Endothelial cell of umbilical vein (primary cell): ENCODE measurements around the gene CTNNA2. TPM values are rescaled to one million over a fixed set of nuclear protein-coding genes. Genes with fewer than 3 reads are reported as not detected.

Source experiments
- BruUV-seq: library from RNA; stranded (reverse); fragments of 400-500 nt; replicated peaks from 2 replicates; lab custom pipeline; 2021; lab: Mats Ljungman, UMichigan
- CTCF ChIA-PET: fragments of 300-600, 350-600 bp; sonication (Branson Sonifier 250); formaldehyde crosslinking; loops from one replicate; lab custom pipeline; 2021; ENCODE audit warnings: antibody characterized with exemption, inconsistent platforms; lab: Charles Lee
- POLR2A ChIA-PET: fragments of 300-600, 350-600 bp; sonication (Branson Sonifier 250); formaldehyde crosslinking; loops from one replicate; lab custom pipeline; 2021; ENCODE audit warnings: antibody characterized with exemption, inconsistent platforms; lab: Charles Lee
- DNase-seq: peaks from one replicate; pipeline ENCODE4 v3.0.0-alpha.2; 2011; ENCODE audit warnings: low read depth, low spot score
- FAIRE-seq: peaks from 2 replicates; lab custom pipeline; 2011; peaks lifted over from hg19 to GRCh38; lab: Jason Lieb, UNC
- H2AFZ ChIP-seq: 2 replicates; pipeline ENCODE4 v1.6.0; 2012; ENCODE audit warnings: low read depth, low read length, control low read depth, inconsistent platforms
- H3K27ac ChIP-seq: 2 replicates; pipeline ENCODE4 v1.5.1; 2011; ENCODE audit warnings: low read depth, mild to moderate bottlenecking, control low read depth, low read length, moderate library complexity; ENCODE audit not compliant: insufficient read depth
- H3K27me3 ChIP-seq, 2 experiments: 2 replicates each; pipeline versions ENCODE4 v1.6.0 to v1.6.1; 2011; ENCODE audit warnings: low read length in 2 of 2, mixed read lengths in 1 of 2; ENCODE audit not compliant: control insufficient read depth in 2 of 2, insufficient read depth in 2 of 2
- H3K36me3 ChIP-seq, 2 experiments: 2 replicates in 1 of 2; 3 replicates in 1 of 2; pipeline ENCODE4 v1.5.1; 2011; ENCODE audit warnings: low read length in 2 of 2, mild to moderate bottlenecking in 1 of 2, moderate library complexity in 1 of 2; ENCODE audit not compliant: control insufficient read depth in 2 of 2, insufficient read depth in 2 of 2; ENCODE audit errors: extremely low read depth in 1 of 2
- H3K4me1 ChIP-seq: 3 replicates; pipeline ENCODE4 v1.5.1; 2011; ENCODE audit warnings: mild to moderate bottlenecking, low read length; ENCODE audit not compliant: control insufficient read depth, insufficient read depth; ENCODE audit errors: extremely low read depth
- H3K4me2 ChIP-seq: 2 replicates; pipeline ENCODE4 v1.6.1; 2011; ENCODE audit warnings: low read length, control low read depth, mixed read lengths; ENCODE audit not compliant: insufficient read depth
- H3K4me3 ChIP-seq, 3 experiments: fragments of 200-600 bp in 1 of 3; sonication (generic), shearing (Covaris generic) in 1 of 3; replicated peaks in 1 of 3; 2 replicates each; pipeline ENCODE4 v1.5.1; 2011 to 2016; ENCODE audit warnings: control low read depth in 3 of 3, low read length in 3 of 3, mild to moderate bottlenecking in 2 of 3, inconsistent platforms in 1 of 3, low read depth in 1 of 3, moderate library complexity in 1 of 3; ENCODE audit not compliant: insufficient read depth in 1 of 3
- H3K79me2 ChIP-seq: 2 replicates; pipeline ENCODE4 v1.6.0; 2012; ENCODE audit warnings: low read length, inconsistent platforms; ENCODE audit not compliant: control insufficient read depth, insufficient read depth
- H3K9ac ChIP-seq: replicated peaks from 2 replicates; pipeline ENCODE3; 2011; ENCODE audit warnings: low read length, control low read depth; ENCODE audit not compliant: insufficient read depth; ENCODE audit errors: extremely low read depth
- H3K9me1 ChIP-seq: replicated peaks from 3 replicates; pipeline ENCODE4 v1.6.0; 2011; ENCODE audit warnings: mild to moderate bottlenecking, low read length; ENCODE audit not compliant: control insufficient read depth, insufficient read depth; ENCODE audit errors: extremely low read depth
- H3K9me3 ChIP-seq: replicated peaks from 2 replicates; pipeline ENCODE4 v1.5.1; 2012; ENCODE audit warnings: low read length, inconsistent platforms; ENCODE audit not compliant: control insufficient read depth, insufficient read depth
- H4K20me1 ChIP-seq: replicated peaks from 2 replicates; pipeline ENCODE3; 2011; ENCODE audit warnings: mild to moderate bottlenecking, low read length; ENCODE audit not compliant: control insufficient read depth, insufficient read depth; ENCODE audit errors: extremely low read depth
- EZH2 ChIP-seq: IDR thresholded peaks from 2 replicates; pipeline ENCODE4 v1.6.1; 2012; ENCODE audit warnings: borderline replicate concordance, low read depth, mild to moderate bottlenecking, moderate library complexity, low read length, inconsistent platforms; ENCODE audit not compliant: severe bottlenecking
- FOS ChIP-seq: IDR thresholded peaks from 2 replicates; pipeline ENCODE4 v1.6.1; 2011; ENCODE audit warnings: mild to moderate bottlenecking, low read length, moderate library complexity, borderline replicate concordance; ENCODE audit not compliant: insufficient read depth
- GATA2 ChIP-seq: IDR thresholded peaks from 2 replicates; pipeline ENCODE4 v1.7.0; 2011; ENCODE audit warnings: low read depth, mild to moderate bottlenecking, moderate library complexity, mixed read lengths, low read length; ENCODE audit not compliant: insufficient read length, insufficient read depth
- JUN ChIP-seq: IDR thresholded peaks from 2 replicates; pipeline ENCODE4 v1.6.1; 2011; ENCODE audit warnings: borderline replicate concordance, low read depth; ENCODE audit not compliant: insufficient read length, insufficient read depth
- MYC ChIP-seq: IDR thresholded peaks from one replicate; pipeline ENCODE4 v1.6.1; 2011; ENCODE audit warnings: mild to moderate bottlenecking, low read depth, low read length
- POLR2A ChIP-seq: IDR thresholded peaks from 2 replicates; pipeline ENCODE4 v1.6.1; 2012; ENCODE audit warnings: low read depth, mild to moderate bottlenecking, control low read depth, low read length
- POLR2AphosphoS5 ChIP-seq: IDR thresholded peaks from 2 replicates; pipeline ENCODE4 v1.6.1; 2012; ENCODE audit warnings: low read depth, mild to moderate bottlenecking, control low read depth, low read length, moderate library complexity; ENCODE audit not compliant: insufficient read depth
- dilution Hi-C: fragments of 300-500 bp; cut with MboI; formaldehyde crosslinking; loops from one replicate; pipeline ENCODE4 v1.15.0; 2019; ENCODE audit warnings: low sequenced_read_pairs; ENCODE audit not compliant: extremely low pct_ligation_motif_present
- intact Hi-C: fragments of 100-400 bp; cut with micrococcal nuclease; formaldehyde crosslinking; loops from one replicate; pipeline ENCODE4 v1.10.0; 2022
- polyA plus RNA-seq, 4 experiments: library from polyadenylated mRNA; depleted of rRNA in 3 of 4; stranded (reverse) in 3 of 4; unstranded in 1 of 4; fragments of >200 nt; gene quantifications; 2 replicates each; pipeline versions ENCODE4 v1.2.1 to v1.2.3, GENCODE V29; 2011 to 2012; ENCODE audit warnings: missing spikeins in 1 of 4
- total RNA-seq: library from RNA; stranded (reverse); gene quantifications from 2 replicates; pipeline ENCODE4 v1.2.3, GENCODE V29; 2021
- TF ChIP-seq, protein P1 (sequence below), 2 donors: IDR thresholded peaks; 1 replicate in 1 of 2; 2 replicates in 1 of 2; pipeline ENCODE4 v1.5.1; 2011; ENCODE audit warnings: low read length in 2 of 2, mild to moderate bottlenecking in 2 of 2, moderate library complexity in 2 of 2, control low read depth in 1 of 2, inconsistent platforms in 1 of 2, low read depth in 1 of 2; ENCODE audit not compliant: insufficient read depth in 1 of 2; ENCODE audit errors: extremely low read depth in 1 of 2
- TF ChIP-seq, protein P2 (sequence below): IDR thresholded peaks from 2 replicates; pipeline ENCODE4 v1.6.1; 2011; ENCODE audit not compliant: insufficient read depth, insufficient read length

CTNNA2 gene
- total and polyA plus RNA-seq, 2 donors (not counting 3 experiments of a cell fraction or from before 2014, with no cell fraction given) = not detected

DNA sequence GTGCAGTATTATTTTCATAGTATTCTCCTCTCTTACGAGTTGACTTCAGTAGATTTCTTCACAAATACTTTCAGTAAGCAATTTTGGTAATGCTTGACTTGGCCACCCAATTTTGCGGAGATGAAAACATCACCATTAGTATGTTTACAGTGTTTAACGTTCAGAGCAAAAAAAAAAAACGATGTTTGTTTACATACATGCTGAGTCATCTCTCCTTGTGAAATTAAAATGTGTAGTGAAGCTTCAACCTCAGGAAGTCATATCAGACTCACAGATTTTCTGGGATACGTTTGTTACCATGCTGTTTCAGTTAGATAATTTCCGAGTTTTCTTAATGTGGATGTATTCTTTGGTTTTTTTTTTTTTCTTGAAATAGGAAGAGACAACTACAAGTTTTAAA lies 100.1 kb downstream of the CTNNA2 start:
- H3K27me3 ChIP-seq = no peaks in the 10 kb centered on the region
- H3K4me1 ChIP-seq = no peaks in the 10 kb centered on the region
- POLR2A ChIA-PET = no interaction called here
- peaks cover 4% of the 10 kb centered on the region for H3K9me3 ChIP-seq
- H3K9me1 ChIP-seq = no peaks in the 10 kb centered on the region
- FAIRE-seq (no peak), DNase-seq (no peak)
- no peak overlapping the region for H3K4me2 ChIP-seq
- no peak overlapping the region for H3K27ac ChIP-seq
- TF ChIP-seq, protein P1, sequence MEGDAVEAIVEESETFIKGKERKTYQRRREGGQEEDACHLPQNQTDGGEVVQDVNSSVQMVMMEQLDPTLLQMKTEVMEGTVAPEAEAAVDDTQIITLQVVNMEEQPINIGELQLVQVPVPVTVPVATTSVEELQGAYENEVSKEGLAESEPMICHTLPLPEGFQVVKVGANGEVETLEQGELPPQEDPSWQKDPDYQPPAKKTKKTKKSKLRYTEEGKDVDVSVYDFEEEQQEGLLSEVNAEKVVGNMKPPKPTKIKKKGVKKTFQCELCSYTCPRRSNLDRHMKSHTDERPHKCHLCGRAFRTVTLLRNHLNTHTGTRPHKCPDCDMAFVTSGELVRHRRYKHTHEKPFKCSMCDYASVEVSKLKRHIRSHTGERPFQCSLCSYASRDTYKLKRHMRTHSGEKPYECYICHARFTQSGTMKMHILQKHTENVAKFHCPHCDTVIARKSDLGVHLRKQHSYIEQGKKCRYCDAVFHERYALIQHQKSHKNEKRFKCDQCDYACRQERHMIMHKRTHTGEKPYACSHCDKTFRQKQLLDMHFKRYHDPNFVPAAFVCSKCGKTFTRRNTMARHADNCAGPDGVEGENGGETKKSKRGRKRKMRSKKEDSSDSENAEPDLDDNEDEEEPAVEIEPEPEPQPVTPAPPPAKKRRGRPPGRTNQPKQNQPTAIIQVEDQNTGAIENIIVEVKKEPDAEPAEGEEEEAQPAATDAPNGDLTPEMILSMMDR (IDR thresholded peaks at IDR 0.05; ENCODE audit: extremely low read depth in 1 of 2, insufficient read depth in 1 of 2, low read depth in 1 of 2, low read length in 2 of 2) = no peak
- TF ChIP-seq POLR2A = no peak
- TF ChIP-seq JUN = no peak
- no peak for TF ChIP-seq FOS
- no peak for TF ChIP-seq EZH2
- TF ChIP-seq GATA2 = no peak
- H4K20me1 ChIP-seq = no peaks in the 10 kb centered on the region
- CTCF ChIA-PET = no interaction called here
- H2AFZ ChIP-seq = no peak overlapping the region
- intact Hi-C loops = no loop called here
- H3K79me2 ChIP-seq = no peaks in the 10 kb centered on the region
- no peak overlapping the region for H3K9ac ChIP-seq
- H3K36me3 ChIP-seq = no peaks in the 10 kb centered on the region
- no TSS peak for BruUV-seq
- dilution Hi-C loops = no loop called here
- H3K4me3 ChIP-seq = no peak overlapping the region

DNA sequence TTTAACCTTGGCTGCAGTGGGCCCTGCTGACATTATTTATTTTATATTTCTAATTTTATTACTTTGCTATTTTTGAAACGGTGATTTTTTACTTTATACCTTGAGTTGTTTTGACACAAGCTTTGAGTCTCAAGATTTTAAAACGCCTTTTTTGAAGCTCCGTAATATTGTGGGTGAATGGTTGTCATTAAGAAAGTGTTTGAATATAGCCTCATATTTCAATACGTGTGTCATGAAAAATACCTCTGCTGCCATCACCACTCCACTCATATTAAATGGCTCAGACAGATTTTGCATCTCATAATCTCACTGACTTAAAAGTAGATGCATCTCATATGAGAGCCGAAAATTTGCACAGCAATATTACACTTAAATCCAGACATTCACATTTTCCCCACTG lies 106.6 kb downstream of the CTNNA2 start:
- TF ChIP-seq MYC = no peak
- no peak for TF ChIP-seq JUN
- TF ChIP-seq, protein P2, sequence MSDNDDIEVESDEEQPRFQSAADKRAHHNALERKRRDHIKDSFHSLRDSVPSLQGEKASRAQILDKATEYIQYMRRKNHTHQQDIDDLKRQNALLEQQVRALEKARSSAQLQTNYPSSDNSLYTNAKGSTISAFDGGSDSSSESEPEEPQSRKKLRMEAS = no peak
- TF ChIP-seq, protein P1 (IDR thresholded peaks at IDR 0.05; ENCODE audit: extremely low read depth in 1 of 2, insufficient read depth in 1 of 2, low read depth in 1 of 2, low read length in 2 of 2) = no peak
- TF ChIP-seq FOS = no peak
- no peak for TF ChIP-seq GATA2
- no peak for TF ChIP-seq POLR2AphosphoS5
- H3K9me1 ChIP-seq = no peaks in the 10 kb centered on the region
- dilution Hi-C loops = no loop called here
- no peak overlapping the region for H3K4me3 ChIP-seq
- H3K4me1 ChIP-seq = no peaks in the 10 kb centered on the region
- BruUV-seq = no TSS peak
- DNase-seq (no peak), FAIRE-seq (no peak)
- no peak overlapping the region for H2AFZ ChIP-seq
- no peak overlapping the region for H3K9ac ChIP-seq
- intact Hi-C loops = no loop called here
- H3K79me2 ChIP-seq = no peaks in the 10 kb centered on the region
- no peak overlapping the region for H3K4me2 ChIP-seq
- H3K9me3 ChIP-seq = peaks cover 6% of the 10 kb centered on the region
- ChIA-PET CTCF (no interaction called here), POLR2A (no interaction called here)
- no peak overlapping the region for H3K27ac ChIP-seq
- no peaks in the 10 kb centered on the region for H3K36me3 ChIP-seq
- H4K20me1 ChIP-seq = no peaks in the 10 kb centered on the region
- H3K27me3 ChIP-seq = no peaks in the 10 kb centered on the region
